Psoas muscle (tissue), 8 donors: ENCODE results near the gene VSIG8. TPM values are rescaled to one million over a fixed set of nuclear protein-coding genes. Genes with fewer than 3 reads are reported as not detected.
A peak's percentile ranks its signal among the peaks of the same experiment; 100 is the strongest.

Source experiments
- ATAC-seq, 4 donors: fragments of 200-7000 bp; cut with Tn5 transposase; one replicate each; pipeline ENCODE4 v1.9.1; 2020; ENCODE audit warnings: moderate library complexity in 3 of 4, mild to moderate bottlenecking in 2 of 4
- DNase-seq, 2 donors: peaks; one replicate each; pipeline ENCODE4 v3.0.0-alpha.2; 2020
- H3K27ac ChIP-seq: fragments of 200-600 bp; one replicate; pipeline ENCODE4 v1.8.0; 2022
- H3K27me3 ChIP-seq, 3 donors: fragments of 200-600 bp in 1 of 3; one replicate each; pipeline versions ENCODE4 v1.6.1 to v1.8.0; 2013 to 2022; ENCODE audit warnings: low read length in 2 of 3, mild to moderate bottlenecking in 2 of 3, moderate library complexity in 1 of 3; ENCODE audit not compliant: insufficient read depth in 3 of 3
- H3K36me3 ChIP-seq, 2 donors: fragments of 200-600 bp in 1 of 2; one replicate each; pipeline versions ENCODE4 v1.6.1 to v1.8.0; 2013 to 2022; ENCODE audit warnings: low read depth in 1 of 2, mild to moderate bottlenecking in 1 of 2, moderate library complexity in 1 of 2; ENCODE audit not compliant: insufficient read depth in 1 of 2
- H3K4me1 ChIP-seq: fragments of 200-600 bp; one replicate; pipeline ENCODE4 v1.8.0; 2022
- H3K4me3 ChIP-seq: fragments of 200-600 bp; one replicate; pipeline ENCODE4 v1.8.0; 2022; ENCODE audit warnings: mild to moderate bottlenecking
- H3K9me3 ChIP-seq: fragments of 200-600 bp; one replicate; pipeline ENCODE4 v1.8.0; 2022
- CTCF ChIP-seq: fragments of 200-600 bp; IDR thresholded peaks from one replicate; pipeline ENCODE4 v1.8.0; 2022; ENCODE audit warnings: antibody characterized with exemption
- WGBS, 3 donors: extraction: QIAGEN DNeasy Blood & Tissue Kit; methylation state at CpG; one replicate each; pipeline versions ENCODE4 v1.1.6 to v1.1.7; 2013; 5-methylcytosine and 5-hydroxymethylcytosine counted together
- intact Hi-C, 2 donors: fragments of 100-400 bp; cut with DNase I; formaldehyde crosslinking; loops; one replicate each; pipeline versions ENCODE4 v1.11.0 to v1.14.2; 2022
- polyA plus RNA-seq, 3 donors: library from polyadenylated mRNA; stranded (reverse); fragments of 200-250 nt; gene quantifications; one replicate each; pipeline ENCODE4 v1.2.3, GENCODE V29; 2013
- total RNA-seq, 4 donors: library from RNA; stranded (reverse); fragmentation: NEBNext Ultra II Directional in 2 of 4; extraction: Animal tissue kit (Norgen Biotek cat#: 25700) in 2 of 4; gene quantifications; one replicate each; pipeline versions ENCODE4 v1.2.1 to v1.2.4, GENCODE V29; 2021 to 2023
- donor health status: healthy with polysubstance abuse.
- donor health status: DM: no; HTN: no; CAD: no; lungs with moderate emphysema.
- donor health status: Bipolar disorder and iron deficiency.
- donor health status: healthy.
- donor health status: DM: yes; HTN: yes; CAD: no.
- donor health status: DM: no; HTN: no; CAD: no.
- donor health status: DM: no; HTN: no; CAD: no.
- donor health status: DM: yes; HTN: yes; CAD: no.

Gene VSIG8
- total and polyA plus RNA-seq, 7 donors: not detected

DNA sequence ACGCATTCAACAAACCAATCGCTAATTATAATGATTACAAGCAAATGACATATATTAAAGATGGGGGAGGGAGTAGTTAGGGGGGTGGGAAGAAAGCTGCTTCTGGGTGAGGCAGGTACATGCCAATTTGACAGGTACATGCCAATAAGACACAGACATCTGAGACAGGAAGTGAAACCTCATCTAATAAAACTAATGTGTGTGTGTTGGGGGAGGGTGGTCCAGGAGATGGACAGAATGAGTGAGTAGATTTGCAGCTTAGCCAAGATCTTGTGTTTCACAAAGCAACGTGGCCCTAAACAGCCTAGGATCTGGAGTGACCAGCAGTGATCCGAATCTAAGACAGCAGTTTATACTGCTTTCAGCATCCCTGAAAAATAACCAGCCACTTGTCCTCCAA is 26.7 kb upstream of the VSIG8 start:
- 92 to 93% (median 92%) methylated on average over 4 of the region's 4 CpGs for WGBS, 3 donors
- no peaks in the 10 kb centered on the region for H3K27me3 ChIP-seq
- TF ChIP-seq CTCF: no peak
- ATAC-seq (no peak), DNase-seq (no peak)
- H3K36me3 ChIP-seq: no peaks in the 10 kb centered on the region
- peaks cover 5% of the 10 kb centered on the region for H3K4me1 ChIP-seq
- intact Hi-C loops: no loop called here
- H3K9me3 ChIP-seq: no peaks in the 10 kb centered on the region
- H3K27ac ChIP-seq: peak overlapping the region; percentile 27
- no peak overlapping the region for H3K4me3 ChIP-seq

DNA sequence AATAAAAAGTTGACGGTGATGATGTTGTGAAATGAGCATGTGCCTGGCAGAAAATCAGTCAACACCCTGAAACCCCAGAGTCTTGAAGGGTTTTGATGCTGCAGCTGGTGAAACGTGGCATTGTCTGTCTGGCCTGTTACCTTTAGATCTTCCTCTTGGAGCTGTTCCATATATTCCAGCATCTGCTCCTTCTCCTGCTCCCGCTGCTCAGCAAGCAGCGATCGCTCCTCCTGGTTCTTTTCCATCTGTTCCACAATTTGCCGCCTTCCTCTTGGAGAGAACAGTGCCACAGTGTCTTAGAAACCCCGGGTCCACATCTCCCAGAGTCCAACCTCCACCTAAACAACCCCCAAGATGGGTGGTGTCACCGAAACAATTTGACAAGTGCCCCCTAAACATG is 21.8 kb upstream of the VSIG8 start:
- H3K9me3 ChIP-seq: no peaks in the 10 kb centered on the region
- H3K27ac ChIP-seq: no peak overlapping the region
- no peaks in the 10 kb centered on the region for H3K27me3 ChIP-seq
- H3K4me1 ChIP-seq: peaks cover under 1% of the 10 kb centered on the region
- no peak for DNase-seq
- no peaks in the 10 kb centered on the region for H3K36me3 ChIP-seq
- ATAC-seq: no peak
- TF ChIP-seq CTCF: no peak
- intact Hi-C loops: no loop called here
- H3K4me3 ChIP-seq: no peak overlapping the region
- 70 to 77% (median 71%) methylated on average over 8 of the region's 8 CpGs for WGBS, 3 donors

DNA sequence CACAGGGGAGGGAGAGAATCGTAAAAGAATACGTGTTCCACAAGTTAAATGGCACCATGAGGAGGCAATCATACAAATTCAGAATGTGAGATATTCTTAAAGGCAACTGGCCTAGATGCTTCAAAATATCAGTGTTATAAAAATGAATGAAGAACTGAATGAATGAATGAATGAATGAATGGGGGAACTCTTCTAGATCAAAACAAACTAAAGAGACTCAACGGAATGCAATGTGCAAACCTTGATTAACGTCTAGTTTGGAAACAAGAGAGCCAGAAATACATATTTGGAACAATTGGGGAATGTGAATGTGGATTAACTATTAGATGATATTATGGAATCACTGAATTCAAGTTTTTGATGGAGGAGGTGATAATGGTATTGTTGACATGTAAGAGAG is 20.7 kb upstream of the VSIG8 start:
- no peaks in the 10 kb centered on the region for H3K27me3 ChIP-seq
- TF ChIP-seq CTCF: no peak
- no peak overlapping the region for H3K27ac ChIP-seq
- ATAC-seq: no peak
- WGBS, 3 donors: 60 to 80% (median 62%) methylated on average over 4 of the region's 4 CpGs
- intact Hi-C loops: no loop called here
- H3K4me3 ChIP-seq: no peak overlapping the region
- DNase-seq: no peak
- no peaks in the 10 kb centered on the region for H3K9me3 ChIP-seq
- no peaks in the 10 kb centered on the region for H3K36me3 ChIP-seq
- no peaks in the 10 kb centered on the region for H3K4me1 ChIP-seq

GRCh38 chr1:159882527-159882862 is 20.0 kb upstream of the VSIG8 start:
- ATAC-seq (no peak), DNase-seq (no peak)
- WGBS, 3 donors: 85 to 92% (median 88%) methylated on average over 2 of the region's 2 CpGs
- no peaks in the 10 kb centered on the region for H3K4me1 ChIP-seq
- H3K36me3 ChIP-seq: no peaks in the 10 kb centered on the region
- no peaks in the 10 kb centered on the region for H3K27me3 ChIP-seq
- intact Hi-C loops: no loop called here
- TF ChIP-seq CTCF: no peak
- no peaks in the 10 kb centered on the region for H3K9me3 ChIP-seq
- H3K4me3 ChIP-seq: no peak overlapping the region
- no peak overlapping the region for H3K27ac ChIP-seq
